ENCODE measurements around the gene ALDH4A1. TPM values are rescaled to one million over a fixed set of nuclear protein-coding genes. Genes with fewer than 3 reads are reported as not detected.

Gene ALDH4A1
- total and polyA plus RNA-seq, 9 of the 15 experiments (the other 6 are each of a cell fraction or from before 2014, with no cell fraction given): 0.27 to 31.4 (median 16.6) TPM

DNA sequence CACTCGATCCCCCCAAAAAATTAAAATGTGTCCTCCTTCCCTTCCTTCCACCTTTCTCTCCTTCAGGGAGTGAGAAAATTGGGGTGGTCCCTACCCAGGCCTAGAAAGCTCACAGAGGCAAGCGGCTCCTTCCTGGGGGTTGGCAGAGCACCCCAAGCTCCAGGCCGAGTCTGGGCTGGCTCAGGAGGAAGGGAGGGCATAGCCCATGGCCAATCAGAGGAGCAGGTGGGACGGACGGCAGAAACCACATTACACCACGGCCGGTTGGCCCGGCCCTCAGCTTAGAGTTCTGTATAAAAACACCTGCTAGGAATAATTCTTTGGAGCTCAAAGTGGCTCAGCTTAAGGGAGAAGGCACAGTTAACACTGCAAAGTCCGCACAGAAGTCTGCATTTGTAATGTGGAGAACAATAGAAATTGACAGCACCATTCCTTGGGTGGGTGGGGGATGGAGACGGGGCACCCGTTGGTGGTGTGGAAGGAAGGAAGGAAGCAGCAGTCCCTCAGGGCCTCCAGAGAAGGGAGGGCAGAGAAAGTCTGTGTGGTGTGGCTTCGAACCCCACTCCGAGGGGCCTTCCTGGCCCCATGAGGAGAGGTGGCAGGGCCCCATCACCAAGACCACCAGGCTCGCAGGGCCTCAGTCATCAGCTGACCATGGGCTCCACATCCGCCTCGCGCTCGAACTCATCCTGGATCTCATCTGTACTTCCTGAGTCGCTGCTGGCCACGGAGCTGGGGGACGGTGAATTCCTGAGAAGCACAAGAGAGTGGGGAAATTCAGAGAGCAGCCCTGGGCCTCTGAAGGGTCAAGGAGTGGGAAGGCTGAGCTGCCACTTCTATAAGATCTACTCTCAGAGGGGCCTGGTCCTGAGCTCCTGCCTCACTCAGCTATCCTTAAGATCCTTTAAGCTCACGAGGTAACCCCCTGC, 5.8 kb upstream of the ALDH4A1 start (continued):
- no peak for TF ChIP-seq ELK3 (CRISPR knock-in tag; IDR thresholded peaks at IDR 0.05)
- TF ChIP-seq ESRRB (CRISPR knock-in tag; IDR thresholded peaks at IDR 0.05; ENCODE audit: borderline replicate concordance): peak; percentile 53; the same call in 1 of the 2 replicates

DNA sequence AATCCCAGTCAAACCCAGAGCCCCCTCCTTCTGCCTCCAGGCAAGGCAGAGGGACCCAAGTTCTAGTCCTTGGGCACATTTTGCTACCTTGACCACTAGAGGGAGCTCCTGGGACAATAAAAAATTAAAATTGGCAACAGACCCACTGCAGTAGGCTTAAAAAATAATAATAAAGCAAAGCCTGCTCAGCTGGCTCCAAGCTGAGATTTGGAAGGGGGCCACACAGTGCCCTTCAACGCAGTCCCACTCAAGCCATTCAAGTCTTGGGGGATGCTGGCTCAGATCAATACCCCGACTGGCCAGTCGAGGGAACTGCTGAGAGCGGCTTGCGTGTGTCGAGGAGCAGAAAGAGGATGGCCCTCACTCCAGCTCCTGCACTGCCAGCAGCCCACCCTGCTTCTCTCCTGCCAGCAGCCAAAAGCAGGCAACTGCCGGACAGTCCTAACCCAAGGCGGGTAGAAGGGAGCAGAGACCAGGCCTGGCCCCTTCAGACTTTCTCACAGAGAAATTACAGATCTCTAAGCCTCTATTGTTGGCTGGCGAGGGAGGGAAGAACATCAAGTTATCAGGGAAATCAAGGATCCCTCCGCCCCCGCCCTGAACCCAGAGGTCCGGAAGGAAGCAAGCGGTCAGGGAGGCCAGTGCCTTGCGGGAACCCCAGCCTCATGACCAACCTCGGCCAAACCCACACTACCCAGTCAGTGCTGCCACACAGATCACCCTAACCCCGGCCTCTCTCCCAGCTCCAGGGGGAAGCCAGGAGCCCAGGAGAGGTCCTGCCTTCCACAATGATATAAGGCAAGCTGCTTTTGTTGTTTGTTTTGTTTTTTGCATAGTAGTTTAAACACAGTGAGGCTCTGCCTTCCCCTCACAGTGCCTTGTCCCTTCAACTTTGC, 4.9 kb upstream of the ALDH4A1 start:
- peak overlapping the region; percentile 79 for H3K4me2 ChIP-seq (ENCODE audit: insufficient read depth, low read length)
- no peaks in the 10 kb centered on the region for H3K27me3 ChIP-seq (ENCODE audit: control insufficient read depth in 2 of 2, insufficient read depth in 2 of 2, low read length in 2 of 2)
- H3K4me3 ChIP-seq: peak overlapping the region; percentile 14
- 0 out of 2 replicates have a peak, but pooled peaks cover 2% of the 10 kb centered on the region for H4K20me1 ChIP-seq (replicated peaks; ENCODE audit: control insufficient read depth, insufficient read depth, low read length)
- H3K9ac ChIP-seq (ENCODE audit: insufficient read depth in 1 of 2, low read depth in 2 of 2, low read length in 2 of 2): peak overlapping the region; percentile 69 to 86
- peaks cover 50 to 52% of the 10 kb centered on the region in 2 experiments for H3K4me1 ChIP-seq (replicated peaks in 1 of 2; ENCODE audit: control insufficient read depth in 2 of 2, insufficient read depth in 2 of 2, low read length in 2 of 2)
- peaks cover 15% of the 10 kb centered on the region; the same call in 2 of the 3 replicates for H3K79me2 ChIP-seq (ENCODE audit: control insufficient read depth, insufficient read depth, low read length)
- DNase-seq (ENCODE audit: extremely low read depth in 1 of 4, low spot score in 3 of 4) (peak; percentile 64 to 83 (median 75)), FAIRE-seq (peak; percentile 83), ATAC-seq (peak; percentile 67)
- H3K36me3 ChIP-seq (ENCODE audit: control insufficient read depth, insufficient read depth, low read length): no peaks in the 10 kb centered on the region
- H2AFZ ChIP-seq (ENCODE audit: low read depth, low read length): peak overlapping the region; percentile 95
- no TSS peak for BruUV-seq (replicated peaks)
- H3K9me3 ChIP-seq (replicated peaks; ENCODE audit: control insufficient read depth, insufficient read depth, low read depth, low read length): no peaks in the 10 kb centered on the region
- intact Hi-C loops (cut with micrococcal nuclease): loop anchor here (5.0 to 10.0 kb wide), 3 partner anchors 175 to 748 kb away; no protein-coding TSS in a partner anchor
- CTCF ChIA-PET (ENCODE audit: low intra/inter-chr PET ratio): interaction anchor here (0.8 to 1.5 kb wide), 5 partner anchors 16 to 746 kb away, joined by 3 to 8 read pairs (median 5); no protein-coding TSS in a partner anchor
- H3K27ac ChIP-seq (ENCODE audit: extremely low read depth, low read depth, low read length): peak overlapping the region; percentile 81
- WGBS (ENCODE audit: insufficient coverage, low coverage, missing lambda C conversion rate): 5% methylated on average over 15 of the region's 16 CpGs
- no peaks in the 10 kb centered on the region for H3K9me1 ChIP-seq (ENCODE audit: control insufficient read depth, insufficient read depth, low read length)
- POLR2A ChIA-PET: interaction anchor here (0.7 to 2.4 kb wide), 11 partner anchors 8 to 306 kb away, joined by 3 to 9 read pairs (median 3); no protein-coding TSS in a partner anchor
- in situ Hi-C loops (cut with MboI): loop anchor here (10.0 kb wide), 1 partner anchor 318 kb away; no protein-coding TSS in a partner anchor
- TF ChIP-seq, protein P1, sequence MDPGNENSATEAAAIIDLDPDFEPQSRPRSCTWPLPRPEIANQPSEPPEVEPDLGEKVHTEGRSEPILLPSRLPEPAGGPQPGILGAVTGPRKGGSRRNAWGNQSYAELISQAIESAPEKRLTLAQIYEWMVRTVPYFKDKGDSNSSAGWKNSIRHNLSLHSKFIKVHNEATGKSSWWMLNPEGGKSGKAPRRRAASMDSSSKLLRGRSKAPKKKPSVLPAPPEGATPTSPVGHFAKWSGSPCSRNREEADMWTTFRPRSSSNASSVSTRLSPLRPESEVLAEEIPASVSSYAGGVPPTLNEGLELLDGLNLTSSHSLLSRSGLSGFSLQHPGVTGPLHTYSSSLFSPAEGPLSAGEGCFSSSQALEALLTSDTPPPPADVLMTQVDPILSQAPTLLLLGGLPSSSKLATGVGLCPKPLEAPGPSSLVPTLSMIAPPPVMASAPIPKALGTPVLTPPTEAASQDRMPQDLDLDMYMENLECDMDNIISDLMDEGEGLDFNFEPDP (CRISPR knock-in tag; IDR thresholded peaks at IDR 0.05): no peak
- no peak for TF ChIP-seq ZNF232 (CRISPR knock-in tag; IDR thresholded peaks at IDR 0.05)
- 0 out of 2 replicates have a peak, but pooled peaks have one; percentile 34 for TF ChIP-seq STAT6 (CRISPR knock-in tag; IDR thresholded peaks at IDR 0.05)
- TF ChIP-seq LCOR (CRISPR knock-in tag; IDR thresholded peaks at IDR 0.05): peak; percentile 56; the same call in 1 of the 2 replicates
- peak; percentile 44 for TF ChIP-seq ZNF197 (CRISPR knock-in tag; IDR thresholded peaks at IDR 0.05; ENCODE audit: low read depth)
- no peak for TF ChIP-seq HEY1 (CRISPR knock-in tag; IDR thresholded peaks at IDR 0.05; ENCODE audit: borderline replicate concordance)
- no peak for TF ChIP-seq COPS2 (conservative IDR thresholded peaks at IDR 0.05)
- TF ChIP-seq SP2 (IDR thresholded peaks at IDR 0.05; ENCODE audit: extremely low read depth, low read depth, low read length, poor library complexity, severe bottlenecking): no peak
